Muscle layer of colon (tissue), 2 donors: ENCODE data around the gene SLC25A41.

ENCODE experiments used
- H3K27ac ChIP-seq: one replicate; pipeline ENCODE4 v1.7.0; 2013; ENCODE audit warnings: low read depth, mild to moderate bottlenecking, low read length, moderate library complexity
- H3K27me3 ChIP-seq, 2 donors: one replicate each; pipeline ENCODE4 v1.7.0; 2013; ENCODE audit warnings: low read length in 2 of 2, mild to moderate bottlenecking in 2 of 2; ENCODE audit not compliant: insufficient read depth in 2 of 2, control insufficient read depth in 1 of 2
- H3K36me3 ChIP-seq: one replicate; pipeline ENCODE4 v1.7.0; 2013; ENCODE audit warnings: mild to moderate bottlenecking, low read length; ENCODE audit not compliant: insufficient read depth
- H3K4me1 ChIP-seq: one replicate; pipeline ENCODE4 v1.7.0; 2013; ENCODE audit warnings: mild to moderate bottlenecking, low read length; ENCODE audit not compliant: insufficient read depth
- H3K4me3 ChIP-seq, 2 donors: one replicate each; pipeline ENCODE4 v1.7.0; 2013; ENCODE audit warnings: low read length in 2 of 2, low read depth in 1 of 2, mild to moderate bottlenecking in 1 of 2, moderate library complexity in 1 of 2
- H3K9ac ChIP-seq: one replicate; pipeline ENCODE4 v1.7.0; 2013; ENCODE audit warnings: low read length
- H3K9me3 ChIP-seq: one replicate; pipeline ENCODE4 v1.7.0; 2013; ENCODE audit warnings: mild to moderate bottlenecking, low read length
- donor health status: abdominal sarcoma.
- donor health status: Adenocarcinoma of cecum.

The SLC25A41 gene

DNA sequence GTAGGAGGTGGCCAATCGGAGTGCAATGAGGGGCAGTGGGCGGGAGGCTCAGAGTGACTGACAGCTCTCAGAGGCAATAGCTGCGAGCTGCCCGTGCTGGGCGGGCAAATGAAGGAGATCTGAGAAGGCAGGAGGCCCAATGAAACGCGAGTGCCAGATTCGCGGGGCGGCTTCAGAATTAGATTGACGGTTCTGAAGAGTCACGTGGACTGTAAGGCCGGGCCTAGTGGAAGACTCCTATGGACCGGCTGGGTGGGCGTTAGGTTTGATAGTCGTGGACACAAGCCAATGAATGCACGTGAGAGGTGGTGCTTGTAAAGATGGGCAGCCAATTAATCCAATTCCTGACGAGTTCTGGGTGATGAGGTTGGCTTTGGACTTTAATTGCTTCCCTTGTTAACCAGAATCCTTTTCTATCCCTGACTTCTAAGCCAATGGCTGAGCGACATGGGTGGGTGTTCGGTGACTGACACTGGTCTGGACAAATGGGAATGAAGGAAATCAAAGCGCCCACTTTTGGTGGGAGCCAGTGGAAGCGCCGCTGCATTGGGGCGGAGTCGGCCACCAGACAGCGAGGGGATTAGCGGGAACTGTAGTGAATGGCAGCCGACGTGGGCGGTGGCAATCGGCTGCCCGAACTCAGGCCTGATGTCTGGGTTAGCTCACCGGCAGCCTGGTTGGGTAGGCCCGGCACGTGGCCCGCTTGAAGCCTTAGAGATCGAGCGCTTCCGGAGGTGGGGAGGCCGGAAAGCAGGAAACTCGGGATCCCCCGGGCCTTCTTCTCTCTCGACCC is 8.4 kb downstream of the SLC25A41 start:
- H3K27me3 ChIP-seq: no peaks in the 10 kb centered on the region
- no peak overlapping the region for H3K9ac ChIP-seq
- peaks cover 28% of the 10 kb centered on the region for H3K4me1 ChIP-seq
- peaks cover 10% of the 10 kb centered on the region for H3K36me3 ChIP-seq
- peak overlapping the region; percentile 7 to 41 for H3K4me3 ChIP-seq
- H3K27ac ChIP-seq: peak overlapping the region; percentile 61
- no peaks in the 10 kb centered on the region for H3K9me3 ChIP-seq

GRCh38 chr19:6424195-6424938 is 9.2 kb downstream of the SLC25A41 start, which contains the start of gene KHSRP:
Gene KHSRP (minus strand): TSS chr19:6424811. CDS start chr19:6424701, 110 bp downstream.
- peaks cover 18% of the 10 kb centered on the region for H3K36me3 ChIP-seq
- H3K9me3 ChIP-seq: no peaks in the 10 kb centered on the region

GRCh38 chr19:6423499-6424194 is 9.9 kb downstream of the SLC25A41 start:
- Histone ChIP-seq H3K9me3 (no peaks in the 10 kb centered on the region), H3K27me3 (no peaks in the 10 kb centered on the region), H3K9ac (peak overlapping the region; percentile 44), H3K4me1 (peaks cover 28% of the 10 kb centered on the region), H3K36me3 (peaks cover 25% of the 10 kb centered on the region), H3K27ac (peak overlapping the region; percentile 73), H3K4me3 (peak overlapping the region; percentile 96 to 99)

More at GRCh38 chr19:6424195-6424938, 9.2 kb downstream of the SLC25A41 start, which contains the start of gene KHSRP:
- no peaks in the 10 kb centered on the region for H3K27me3 ChIP-seq
- H3K4me3 ChIP-seq: peak within 1 kb of the TSS; percentile 96 to 99
- H3K27ac ChIP-seq: peak within 1 kb of the TSS; percentile 73
- H3K9ac ChIP-seq: peak within 1 kb of the TSS; percentile 44
- H3K4me1 ChIP-seq: peaks cover 28% of the 10 kb centered on the region

- H3K27me3 ChIP-seq: no peaks in the 10 kb centered on the region
- no peak overlapping the region for H3K27ac ChIP-seq
- no peak overlapping the region for H3K9ac ChIP-seq
- no peaks in the 10 kb centered on the region for H3K9me3 ChIP-seq
- H3K36me3 ChIP-seq: peaks cover 48% of the 10 kb centered on the region
- peaks cover 28% of the 10 kb centered on the region for H3K4me1 ChIP-seq
- no peak overlapping the region for H3K4me3 ChIP-seq
Observed at GRCh38 chr19:6421075-6422014, 12.2 kb downstream of the SLC25A41 start.

GRCh38 chr19:6418562-6418932 is 15.0 kb downstream of the SLC25A41 start:
- Histone ChIP-seq H3K9ac (no peak overlapping the region), H3K36me3 (peaks cover 61% of the 10 kb centered on the region), H3K9me3 (no peaks in the 10 kb centered on the region), H3K4me1 (peaks cover 19% of the 10 kb centered on the region), H3K4me3 (no peak overlapping the region), H3K27ac (no peak overlapping the region), H3K27me3 (no peaks in the 10 kb centered on the region)

GRCh38 chr19:6417713-6418561 is 15.6 kb downstream of the SLC25A41 start:
- no peak overlapping the region for H3K4me3 ChIP-seq
- no peaks in the 10 kb centered on the region for H3K27me3 ChIP-seq
- H3K4me1 ChIP-seq: peaks cover 13% of the 10 kb centered on the region
- H3K9ac ChIP-seq: no peak overlapping the region
- peaks cover 61% of the 10 kb centered on the region for H3K36me3 ChIP-seq
- no peak overlapping the region for H3K27ac ChIP-seq
- no peaks in the 10 kb centered on the region for H3K9me3 ChIP-seq

DNA sequence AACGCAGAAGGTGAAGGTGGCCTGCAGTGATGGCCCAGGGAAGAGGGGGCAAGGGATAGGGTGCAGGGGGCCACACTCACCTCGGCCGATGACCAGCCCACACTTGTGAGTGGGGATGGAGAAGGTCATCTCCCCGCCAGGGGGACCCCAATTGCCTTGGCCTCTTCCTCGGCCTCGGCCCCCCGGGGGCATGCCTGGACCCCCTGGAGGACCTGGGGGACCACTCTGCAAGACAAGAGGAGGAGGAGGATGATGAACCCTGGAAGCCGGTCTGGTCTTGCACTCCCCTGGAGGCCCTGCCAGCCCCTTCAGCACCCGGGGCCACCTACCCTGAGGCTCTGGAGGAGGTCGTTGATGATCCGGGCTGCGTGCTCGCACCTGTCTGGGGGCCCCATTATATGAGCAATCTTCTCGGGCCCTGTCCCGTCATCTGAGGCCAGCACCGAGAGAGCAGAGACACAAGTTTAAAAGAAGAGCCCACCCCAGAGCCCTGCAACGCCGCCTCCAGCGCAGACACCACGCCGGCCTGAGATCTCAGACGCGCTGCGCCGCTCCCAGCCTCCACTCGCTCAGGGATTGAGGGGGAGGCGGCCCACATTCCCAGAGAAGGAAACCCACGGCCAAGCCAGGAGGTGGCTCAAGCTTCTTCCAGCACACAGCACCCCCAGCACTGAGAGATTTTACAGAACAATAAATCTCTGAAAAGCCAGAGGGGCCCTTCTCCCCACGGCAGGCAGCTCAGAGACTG is 16.7 kb downstream of the SLC25A41 start:
- Histone ChIP-seq H3K27ac (no peak overlapping the region), H3K4me3 (no peak overlapping the region), H3K4me1 (peaks cover 2% of the 10 kb centered on the region), H3K9me3 (no peaks in the 10 kb centered on the region), H3K9ac (no peak overlapping the region), H3K36me3 (peaks cover 61% of the 10 kb centered on the region), H3K27me3 (no peaks in the 10 kb centered on the region)

- no peaks in the 10 kb centered on the region for H3K27me3 ChIP-seq
- H3K9ac ChIP-seq: no peak overlapping the region
- no peak overlapping the region for H3K4me3 ChIP-seq
- peaks cover 56% of the 10 kb centered on the region for H3K36me3 ChIP-seq
- H3K4me1 ChIP-seq: no peaks in the 10 kb centered on the region
- H3K9me3 ChIP-seq: no peaks in the 10 kb centered on the region
- H3K27ac ChIP-seq: no peak overlapping the region
Observed at GRCh38 chr19:6415591-6416190, 17.9 kb downstream of the SLC25A41 start.

- Histone ChIP-seq H3K27ac (no peak overlapping the region), H3K4me3 (no peak overlapping the region), H3K27me3 (no peaks in the 10 kb centered on the region), H3K9ac (no peak overlapping the region), H3K4me1 (no peaks in the 10 kb centered on the region), H3K36me3 (peaks cover 49% of the 10 kb centered on the region), H3K9me3 (no peaks in the 10 kb centered on the region)
Observed at GRCh38 chr19:6414793-6415590, 18.6 kb downstream of the SLC25A41 start.
